HT-29 (cell line): Measurements from ENCODE around the gene GABRB1. TPM values are rescaled to one million over a fixed set of nuclear protein-coding genes. Genes with fewer than 3 reads are reported as not detected.

Source experiments
- DNase-seq: peaks from one replicate; pipeline ENCODE4 v3.0.0-alpha.2; 2015; ENCODE audit warnings: low spot score
- total RNA-seq: library from RNA; depleted of rRNA; stranded (reverse); fragments of >200 nt; shearing (Covaris generic); gene quantifications from 2 replicates; pipeline ENCODE4 v1.2.3, GENCODE V29; 2014

The GABRB1 gene
- total RNA-seq, 1 experiment from 2014 or later = not detected

DNA sequence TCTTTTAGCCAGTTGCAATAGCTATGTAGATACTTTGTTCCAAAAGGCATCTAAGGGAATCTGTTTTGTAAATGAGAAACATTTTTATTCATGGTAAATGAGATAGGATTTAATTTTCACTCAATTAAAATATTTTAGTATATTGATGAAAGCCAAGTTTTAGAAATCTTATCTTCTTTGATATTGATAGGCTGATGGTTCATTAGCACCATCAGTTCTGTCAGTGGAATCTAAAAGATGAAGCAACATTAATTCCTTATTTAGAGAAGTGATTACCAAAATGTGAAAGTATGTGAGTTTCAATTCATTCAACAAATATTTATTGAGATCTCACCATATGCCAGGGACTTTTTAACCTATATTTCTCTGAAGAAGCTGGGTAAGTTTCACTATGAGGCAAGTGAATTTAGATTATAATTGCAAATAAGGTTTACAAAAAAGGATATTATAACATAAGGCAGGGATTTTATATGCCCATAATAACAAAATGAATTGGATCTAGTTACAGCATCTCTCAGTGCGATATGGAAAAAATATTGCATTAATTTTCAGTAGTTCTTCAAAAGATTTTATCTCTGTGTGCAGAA is 79.3 kb downstream of the GABRB1 start:
- no peak for DNase-seq

DNA sequence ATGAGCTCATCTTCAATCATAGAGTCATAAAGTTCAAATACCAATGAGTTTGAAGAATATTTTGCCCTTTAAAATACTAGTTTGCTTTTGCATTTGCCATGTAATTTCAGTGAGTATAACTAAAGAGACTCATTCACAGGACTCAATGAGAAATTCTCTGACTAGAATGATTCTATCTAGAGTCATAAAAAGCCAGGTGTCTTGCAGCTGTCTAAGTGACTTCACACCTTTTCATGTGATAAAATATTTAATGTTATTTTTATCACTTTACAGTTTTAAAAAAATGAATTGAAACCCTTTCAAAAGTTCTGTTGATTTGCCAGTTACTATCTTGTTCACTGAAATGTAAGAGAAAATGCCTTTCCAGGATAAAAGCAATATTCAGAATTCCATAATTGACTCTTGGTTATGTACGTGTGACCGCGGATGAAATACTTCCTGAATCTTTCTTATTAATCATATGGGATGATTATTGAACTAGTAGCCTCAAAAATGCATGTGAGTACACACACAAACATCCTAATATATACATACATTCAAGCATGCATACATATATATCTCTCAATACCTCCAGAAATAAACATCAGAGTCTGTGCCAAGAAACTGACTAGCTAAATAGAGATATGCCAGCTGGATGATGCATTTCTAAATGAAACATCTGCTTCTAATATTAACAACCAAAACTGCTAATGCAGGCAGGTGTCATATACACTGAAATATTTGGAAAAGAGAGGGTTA is 87.0 kb downstream of the GABRB1 start:
- no peak for DNase-seq

DNA sequence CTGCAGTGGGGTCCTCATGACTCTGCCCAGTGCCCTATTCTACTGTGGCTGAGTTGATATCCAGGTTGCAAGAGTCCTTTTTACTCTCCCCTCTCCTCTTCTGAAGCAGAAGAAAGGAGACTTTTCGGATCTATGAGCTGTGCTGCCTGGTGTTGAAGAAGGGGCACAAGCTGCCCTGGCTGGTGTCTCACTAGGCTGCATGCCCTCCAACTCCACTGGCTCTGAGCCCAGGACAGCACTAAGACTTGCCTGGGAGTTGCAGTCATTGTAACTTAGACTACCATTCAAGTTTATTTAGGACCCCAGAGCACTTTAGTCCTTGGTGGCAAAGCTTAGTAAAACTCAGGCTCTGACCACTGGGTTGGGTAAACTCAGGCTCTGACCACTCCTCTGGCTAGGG is 89.4 kb downstream of the GABRB1 start:
- DNase-seq = no peak

DNA sequence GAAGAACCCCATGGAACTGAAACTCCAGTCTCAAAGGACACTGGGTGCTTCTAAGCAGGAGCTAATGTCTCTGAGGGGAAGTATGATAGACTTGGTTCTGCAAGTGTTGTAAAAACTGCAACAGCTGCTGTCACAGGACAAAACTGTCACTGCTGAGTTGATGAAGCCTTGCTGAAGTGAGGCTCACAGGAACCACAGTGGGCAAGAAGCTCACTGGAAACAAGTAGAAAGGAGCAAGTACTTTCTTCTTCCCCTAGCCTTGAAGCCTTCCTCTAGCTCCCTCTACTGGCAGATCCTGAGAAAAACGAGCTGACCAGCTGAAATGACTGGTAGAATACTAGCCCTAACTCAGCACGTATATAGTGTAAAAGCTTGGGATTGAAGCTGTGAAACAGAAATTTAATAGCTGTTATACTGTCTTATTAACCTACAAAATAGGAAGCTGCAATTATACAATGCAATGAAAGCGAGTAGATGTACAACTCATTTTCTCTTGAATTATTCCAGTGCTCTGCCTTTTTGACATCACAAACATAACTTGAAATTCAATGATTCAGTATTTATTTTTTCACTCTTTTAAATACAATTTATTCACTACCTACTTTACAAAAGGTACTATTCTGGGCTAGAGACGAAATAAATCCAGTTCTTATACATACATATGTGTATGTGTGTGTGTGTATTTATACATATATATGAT is 91.4 kb downstream of the GABRB1 start:
- peak; percentile 87 for DNase-seq

DNA sequence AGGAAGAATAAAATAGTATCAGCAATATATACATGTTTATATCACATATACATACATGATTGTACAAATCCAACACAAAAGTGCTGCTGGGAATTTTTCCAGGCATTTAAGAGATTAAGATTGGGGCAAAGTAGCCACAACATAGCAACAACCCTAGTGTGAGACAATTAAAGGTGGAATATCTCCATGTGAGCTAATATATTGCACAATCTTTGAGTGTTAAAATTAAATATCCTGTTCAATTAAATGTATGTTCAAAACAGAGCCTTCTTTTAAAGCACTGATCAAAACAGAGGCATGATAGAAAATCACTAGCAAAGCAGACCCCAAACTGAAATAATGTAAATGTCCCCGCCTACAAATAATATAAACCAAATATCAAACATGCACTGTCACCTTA is 97.6 kb downstream of the GABRB1 start:
- DNase-seq = no peak

DNA sequence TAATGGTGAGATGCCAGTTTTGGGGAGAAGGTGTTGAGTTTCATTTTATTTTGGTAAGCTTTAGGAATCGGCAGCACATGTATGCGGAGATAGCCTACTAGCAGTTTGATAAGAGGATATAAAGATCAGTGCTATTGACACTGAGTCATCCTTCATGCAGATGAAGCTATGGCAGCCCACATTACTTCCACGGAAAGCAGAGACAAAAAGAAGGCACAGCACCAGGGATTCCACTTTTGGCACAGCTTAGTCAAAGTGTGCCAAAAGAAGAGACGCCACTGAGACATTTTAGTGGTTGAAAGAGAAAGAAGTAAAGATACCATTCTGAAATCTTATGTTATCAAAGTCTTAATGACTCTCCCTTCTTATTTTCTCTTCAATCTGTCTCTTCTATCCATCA is 103.8 kb downstream of the GABRB1 start:
- DNase-seq = no peak

DNA sequence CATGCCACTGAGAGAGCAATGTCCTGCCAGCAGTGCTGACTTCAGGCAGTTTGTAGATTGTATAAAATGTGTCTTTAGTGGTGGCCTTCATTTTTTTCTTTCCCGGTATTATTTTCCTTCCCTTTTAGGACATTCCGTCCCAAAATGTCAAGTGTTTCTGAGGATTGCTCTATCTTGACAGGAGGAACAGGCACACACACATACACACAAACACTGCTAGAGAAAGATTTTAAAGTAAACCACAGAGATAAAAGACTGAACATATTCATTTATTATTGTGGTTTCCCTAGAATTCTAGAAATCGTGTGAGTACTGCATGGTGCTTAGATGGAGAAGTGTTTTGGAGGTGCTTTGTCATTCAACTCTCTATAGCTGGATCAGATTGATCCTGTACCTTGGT is 111.9 kb downstream of the GABRB1 start:
- DNase-seq = no peak

DNA sequence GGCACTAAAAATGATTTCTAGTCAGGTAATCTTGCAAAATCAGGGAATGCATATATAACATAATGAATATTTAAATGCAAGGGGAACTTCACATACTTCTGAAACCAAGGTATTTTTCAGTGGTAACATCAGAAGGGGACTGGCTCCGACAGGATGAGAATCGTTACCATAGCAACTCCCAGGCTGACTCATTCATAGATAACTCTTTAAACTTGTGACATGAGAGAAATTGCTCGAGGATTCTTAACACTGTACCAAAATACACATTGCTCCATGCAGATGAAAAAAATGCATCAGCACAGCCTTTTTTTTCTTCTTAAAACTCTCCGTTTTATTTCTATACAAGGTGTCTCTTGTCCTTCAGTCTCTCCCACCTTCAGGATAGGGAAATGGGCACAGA is 114.3 kb downstream of the GABRB1 start:
- DNase-seq = no peak

DNA sequence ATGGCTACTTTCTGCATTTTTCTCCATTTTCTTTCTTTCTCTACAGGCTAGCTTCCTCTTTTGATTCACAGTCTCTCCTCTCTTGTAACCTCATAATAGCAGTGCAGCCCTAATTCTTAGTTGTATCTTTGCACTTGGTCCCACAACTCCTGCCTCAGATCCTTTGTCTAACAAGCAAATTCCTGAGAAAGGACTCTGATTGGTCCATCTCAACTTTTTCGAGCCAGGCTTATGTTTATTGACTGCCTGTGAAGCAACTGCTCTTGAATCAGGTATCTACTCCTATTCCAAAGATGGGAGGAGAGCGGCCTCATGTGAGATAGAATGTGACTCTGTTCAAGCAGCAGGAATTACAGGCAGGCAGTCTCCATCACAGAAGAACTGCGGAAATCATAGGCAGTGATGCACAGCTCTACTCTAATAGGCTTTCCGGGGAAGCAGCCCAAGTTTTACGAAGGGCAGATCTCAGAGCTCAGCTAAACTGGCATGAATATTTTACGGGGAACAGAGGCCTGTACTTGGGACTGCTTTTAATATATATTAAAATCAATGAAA is 123.5 kb downstream of the GABRB1 start:
- DNase-seq = no peak

DNA sequence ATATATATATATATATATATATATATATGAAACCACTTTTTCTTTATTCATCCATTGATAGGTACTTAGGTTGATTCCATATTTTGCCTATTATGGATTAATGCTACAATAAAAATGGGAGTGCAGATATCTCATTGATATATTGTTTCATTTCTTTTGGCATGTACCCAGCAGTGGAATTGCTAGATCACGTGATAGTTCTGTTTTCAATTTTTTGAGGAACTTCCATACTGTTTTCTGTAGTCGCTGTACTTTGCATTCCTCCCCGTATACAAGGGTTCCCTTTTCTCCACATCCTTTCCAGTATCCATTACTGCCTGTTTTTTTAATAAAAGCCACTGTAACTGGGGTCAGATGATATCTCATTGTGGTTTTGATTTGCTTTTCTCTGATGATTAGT is 124.6 kb downstream of the GABRB1 start:
- DNase-seq = no peak

DNA sequence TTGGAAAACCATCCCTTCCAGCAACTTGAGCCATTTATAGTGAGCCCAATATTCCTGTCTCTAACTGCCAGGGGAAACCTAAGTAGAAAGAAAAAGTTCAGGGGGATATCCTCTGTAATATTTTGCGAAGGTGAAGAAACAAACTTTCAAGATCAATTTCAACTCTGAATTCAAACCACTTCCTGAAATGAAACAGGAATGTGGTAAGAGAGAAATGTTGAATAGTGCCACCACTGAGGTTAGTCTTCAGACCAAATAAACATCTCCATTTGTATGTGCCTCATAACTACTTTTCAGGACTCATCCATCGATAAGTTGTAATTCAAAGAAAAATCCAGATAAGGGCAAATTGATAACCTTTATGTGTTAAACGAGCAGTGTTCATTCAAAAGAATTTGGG is 128.7 kb downstream of the GABRB1 start:
- DNase-seq = no peak

DNA sequence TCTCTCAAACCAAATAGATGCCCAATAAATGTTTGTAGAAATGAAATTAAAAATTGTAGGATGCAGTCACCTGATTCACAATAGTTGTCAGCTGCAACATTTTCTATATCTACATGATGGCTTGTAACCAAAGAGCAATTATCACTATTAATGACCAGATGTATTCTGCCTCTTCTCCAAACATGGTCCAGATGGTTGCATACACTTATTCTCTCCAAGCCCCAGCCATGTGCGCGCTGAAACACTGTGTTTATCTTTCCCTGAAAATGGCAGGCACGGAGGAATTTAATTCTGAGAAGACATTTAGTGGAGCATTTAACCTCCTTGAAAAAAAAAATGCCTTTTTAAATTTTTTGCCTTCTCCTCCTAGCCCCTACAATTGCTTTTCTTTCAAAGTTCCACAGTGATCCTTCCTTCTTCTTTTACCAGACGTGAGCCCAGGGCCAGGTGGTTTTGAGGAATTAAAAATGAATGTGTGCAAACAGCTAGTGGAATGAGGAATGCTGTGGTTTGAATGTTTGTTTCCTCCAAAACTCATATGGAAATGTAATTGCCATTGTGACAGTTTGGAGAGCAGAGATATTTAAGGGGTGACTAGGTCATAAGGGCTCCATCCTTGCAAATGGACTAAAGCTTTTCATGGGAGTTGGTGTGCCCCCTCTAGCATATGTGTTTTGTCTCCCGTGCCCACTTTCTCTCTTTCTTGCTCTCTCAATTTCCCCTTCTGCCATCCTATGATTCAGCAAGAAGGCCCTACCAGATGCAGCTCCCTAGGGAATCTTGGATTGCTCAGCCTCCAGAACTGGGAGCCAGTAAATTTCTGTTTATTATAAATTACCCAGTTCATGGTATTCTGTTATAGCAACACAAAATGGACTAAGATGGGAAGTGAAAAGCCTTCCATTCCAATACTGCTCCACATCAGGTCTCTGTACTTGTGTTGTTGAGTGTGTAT is 136.0 kb downstream of the GABRB1 start:
- no peak for DNase-seq

DNA sequence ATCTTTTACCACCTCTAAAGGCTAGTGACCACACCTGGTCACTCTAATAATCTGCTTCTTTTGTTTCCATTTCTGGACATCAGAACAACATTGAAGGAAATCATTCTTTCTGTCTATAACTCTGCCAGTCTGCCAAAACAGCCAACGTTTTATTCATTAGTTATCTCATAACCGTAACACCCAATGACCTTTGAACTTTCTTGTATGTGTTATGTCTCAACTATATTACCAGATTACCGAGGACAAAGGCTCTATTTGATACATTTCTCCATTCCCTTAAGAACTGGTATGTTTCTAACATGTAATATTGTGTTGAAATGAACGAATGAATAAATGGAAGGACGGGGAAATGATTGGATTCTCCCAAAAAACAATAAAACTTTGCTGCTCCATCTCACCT is 152.7 kb downstream of the GABRB1 start:
- no peak for DNase-seq

DNA sequence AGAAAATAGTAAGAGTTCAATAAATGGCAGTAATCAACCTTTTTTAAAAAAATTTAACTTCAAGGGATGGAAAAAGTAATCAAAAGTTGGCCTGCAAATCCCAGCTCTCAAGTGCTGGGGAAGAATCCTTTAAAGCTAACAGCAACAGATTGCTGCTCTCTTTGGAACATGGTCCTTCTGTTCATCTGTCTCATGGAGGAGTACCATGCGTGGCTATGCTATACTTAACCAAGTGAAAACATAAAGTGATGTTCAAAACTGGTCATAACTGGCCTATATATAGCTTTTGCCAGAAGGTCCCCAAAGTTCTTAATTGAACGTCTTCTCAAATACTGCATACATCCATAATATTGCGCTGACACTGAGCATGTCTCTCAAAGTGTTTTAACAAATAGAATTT is 154.4 kb downstream of the GABRB1 start:
- DNase-seq = no peak

DNA sequence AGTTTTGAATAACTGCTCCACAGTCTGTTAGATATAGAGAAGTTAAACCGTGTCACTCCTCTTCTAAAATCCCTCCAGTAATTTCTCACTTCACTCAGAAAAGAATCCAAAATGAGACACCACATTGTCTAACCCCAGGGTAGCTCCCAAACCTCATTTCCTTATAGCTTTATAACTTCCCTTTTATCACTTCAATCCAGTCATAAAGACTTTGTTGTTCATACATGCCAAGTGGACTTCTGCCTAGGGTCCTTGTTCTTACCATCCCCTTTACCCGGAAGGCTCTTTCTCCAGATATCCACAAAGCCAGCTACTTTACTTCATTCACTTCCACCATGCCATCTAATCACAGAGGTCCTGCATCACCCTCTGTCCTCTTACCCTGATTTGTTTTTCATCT is 156.2 kb downstream of the GABRB1 start:
- DNase-seq = no peak

DNA sequence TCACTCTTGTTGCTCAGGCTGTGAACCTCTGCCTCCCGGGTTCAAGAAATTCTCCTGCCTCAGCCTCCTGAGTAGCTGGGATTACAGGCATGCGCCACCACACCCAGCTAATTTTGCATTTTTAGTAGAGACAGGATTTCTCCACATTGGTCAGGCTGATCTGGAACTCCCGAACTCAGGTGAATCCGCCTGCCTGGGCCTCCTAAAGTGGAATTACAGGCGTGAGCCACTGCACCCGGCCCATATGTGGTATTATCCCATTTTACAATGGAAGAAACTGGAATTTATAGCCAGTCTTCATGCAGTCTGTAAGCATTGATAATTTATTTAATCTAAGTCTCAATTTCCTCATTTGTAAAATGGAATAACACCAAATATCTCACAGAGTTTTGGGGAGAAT is 161.8 kb downstream of the GABRB1 start:
- DNase-seq = no peak

DNA sequence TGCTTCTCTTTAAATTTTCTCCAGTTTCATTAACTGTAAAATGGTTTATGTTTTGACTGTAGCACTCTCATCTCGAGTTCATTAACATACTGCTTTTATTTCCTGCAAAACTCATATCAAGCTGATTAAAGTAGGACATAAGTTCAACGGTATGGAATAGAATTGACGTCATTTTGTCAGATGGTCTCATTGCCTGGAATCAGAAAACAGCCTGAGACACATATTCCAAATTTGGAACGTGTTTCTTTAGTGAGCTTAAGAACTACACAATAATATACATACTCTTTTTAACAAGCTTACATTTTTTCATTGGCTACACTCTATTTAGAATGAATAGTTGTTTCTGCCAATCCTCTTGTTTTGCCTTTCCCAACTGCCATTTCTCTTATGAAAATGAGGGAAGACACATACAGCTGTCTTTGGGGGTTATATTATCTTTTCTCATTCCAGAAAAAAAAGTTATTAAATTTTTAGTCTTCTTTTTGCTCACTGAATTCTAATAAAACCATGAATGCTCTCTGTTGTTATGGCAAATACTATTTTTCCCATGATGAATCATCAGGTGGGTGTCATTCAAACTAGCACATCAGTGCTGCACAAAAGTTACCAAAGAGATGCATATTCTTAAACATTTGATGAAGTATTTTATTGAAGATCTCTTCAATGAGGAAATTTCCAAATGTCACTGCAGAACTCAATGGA is 162.8 kb downstream of the GABRB1 start:
- no peak for DNase-seq

DNA sequence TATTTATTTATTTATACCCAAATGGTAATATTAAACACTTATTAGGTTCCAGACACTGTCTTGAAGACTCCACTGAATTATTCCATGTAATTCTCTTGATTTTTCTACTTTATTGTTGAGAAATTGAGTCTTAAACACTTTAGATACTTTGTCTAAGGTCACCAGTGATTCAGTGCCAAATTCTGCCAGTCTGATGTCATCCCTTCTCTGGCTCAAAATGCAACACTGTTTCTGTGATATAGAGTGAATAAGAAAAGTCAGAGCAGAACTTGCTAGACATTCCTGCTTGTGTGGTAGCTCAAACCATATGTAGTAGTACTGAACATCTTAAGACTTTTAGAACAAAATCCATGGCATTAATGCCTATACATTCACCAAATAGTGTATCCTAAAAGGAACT is 164.3 kb downstream of the GABRB1 start:
- DNase-seq = no peak

DNA sequence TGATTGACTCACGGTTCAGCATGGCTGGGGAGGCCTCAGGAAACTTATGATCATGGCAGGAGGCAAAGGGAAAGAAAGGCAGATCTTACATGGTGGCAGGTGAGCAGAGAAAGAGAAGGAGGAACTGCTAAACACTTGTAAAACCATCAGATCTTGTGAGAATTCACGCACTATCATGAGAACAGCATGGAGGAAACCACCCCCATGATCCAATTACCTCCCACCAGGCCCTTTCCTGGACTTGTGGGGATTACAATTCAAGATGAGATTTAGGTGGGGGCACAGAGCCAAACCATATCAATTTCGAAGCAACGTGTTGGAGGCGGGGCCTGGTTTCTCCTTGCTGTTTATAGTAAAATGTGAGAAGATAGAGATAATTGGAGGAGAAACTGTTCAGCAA is 167.4 kb downstream of the GABRB1 start:
- no peak for DNase-seq

DNA sequence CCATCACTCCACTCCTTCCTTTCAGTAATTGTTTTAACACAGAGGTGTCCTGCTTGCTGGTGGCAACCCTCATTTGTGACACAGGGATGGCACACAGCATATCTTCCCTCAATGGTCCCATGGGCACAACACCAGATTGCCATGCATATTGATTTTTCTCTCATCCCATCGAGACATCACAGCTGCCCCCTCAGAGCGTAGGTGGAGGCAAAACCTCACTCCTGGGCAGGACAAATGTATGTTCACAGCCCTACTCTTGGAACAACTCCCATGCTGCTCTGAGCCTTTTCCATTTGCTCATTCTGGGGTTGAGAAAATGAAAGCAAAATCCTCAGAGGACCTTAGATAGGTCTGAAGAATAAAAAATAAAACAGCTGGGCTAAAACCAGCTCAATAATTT is 172.2 kb downstream of the GABRB1 start:
- no peak for DNase-seq

DNA sequence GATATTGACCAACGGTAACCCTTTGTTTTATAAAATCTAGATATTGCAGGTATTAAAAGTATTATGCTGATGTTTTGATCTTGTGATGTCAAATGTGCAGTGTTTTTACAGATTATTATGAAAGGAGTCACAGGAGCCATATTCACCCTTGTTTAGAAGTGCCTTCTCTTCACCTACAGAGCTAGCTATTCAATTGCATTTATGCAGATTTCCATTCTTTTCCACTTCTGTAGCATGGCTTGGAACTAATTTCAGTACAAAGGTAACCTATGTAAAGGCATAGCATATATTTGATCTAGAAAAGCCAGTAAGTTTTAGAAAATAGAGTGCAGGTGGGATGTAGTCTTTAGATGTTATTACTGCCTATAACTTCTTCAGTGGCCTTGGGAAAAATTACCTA is 176.2 kb downstream of the GABRB1 start:
- DNase-seq = no peak
